Measurements from ENCODE around the gene IMPA2. TPM values are rescaled to one million over a fixed set of nuclear protein-coding genes. Genes with fewer than 3 reads are reported as not detected.

Gene IMPA2
- total RNA-seq, 2 experiments from 2014 or later = 1.7 to 2.5 TPM

- Mint-ChIP-seq H3K4me3 (no peak overlapping the region), H3K36me3 (ENCODE audit: low read depth) (no peaks in the 10 kb centered on the region), H3K27ac (no peak overlapping the region), H3K27me3 (peaks cover 4% of the 10 kb centered on the region), H3K4me1 (ENCODE audit: low read depth) (no peaks in the 10 kb centered on the region), H3K9me3 (no peaks in the 10 kb centered on the region)
- ATAC-seq (ENCODE audit: poor library complexity) = no peak
- no peak for TF ChIP-seq CTCF (IDR thresholded peaks at IDR 0.05)
- no peak for DNase-seq
- Histone ChIP-seq H3K27me3 (ENCODE audit: control insufficient read depth in 1 of 2, insufficient read depth in 2 of 2, low read length in 2 of 2) (peaks cover 0 to 3% of the 10 kb centered on the region in 2 experiments), H3K9me3 (ENCODE audit: control insufficient read depth in 1 of 2, insufficient read depth in 1 of 2, low read length in 2 of 2) (no peaks in the 10 kb centered on the region), H3K4me1 (ENCODE audit: insufficient read depth, low read length) (no peaks in the 10 kb centered on the region), H3K4me3 (ENCODE audit: low read length) (no peak overlapping the region), H3K36me3 (ENCODE audit: insufficient read depth, low read length) (no peaks in the 10 kb centered on the region), H3K27ac (ENCODE audit: low read depth in 1 of 2, low read length in 2 of 2) (no peak overlapping the region)
- ChIA-PET CTCF (no interaction called here), POLR2A (no interaction called here)
- intact Hi-C loops (cut with DNase I, micrococcal nuclease) = no loop called here
Measured at GRCh38 chr18:12061685-12062084, 80.4 kb downstream of the IMPA2 start.

- no peaks in the 10 kb centered on the region for H3K4me1 ChIP-seq (ENCODE audit: insufficient read depth, low read length)
- Mint-ChIP-seq H3K4me1 (ENCODE audit: low read depth) (no peaks in the 10 kb centered on the region), H3K4me3 (no peak overlapping the region), H3K36me3 (ENCODE audit: low read depth) (no peaks in the 10 kb centered on the region), H3K27me3 (peaks cover 4% of the 10 kb centered on the region), H3K9me3 (no peaks in the 10 kb centered on the region), H3K27ac (no peak overlapping the region)
- ChIA-PET POLR2A (no interaction called here), CTCF (no interaction called here)
- no peak overlapping the region for H3K27ac ChIP-seq (ENCODE audit: low read depth in 1 of 2, low read length in 2 of 2)
- H3K27me3 ChIP-seq (ENCODE audit: control insufficient read depth in 1 of 2, insufficient read depth in 2 of 2, low read length in 2 of 2) = peaks cover 0 to 3% of the 10 kb centered on the region in 2 experiments
- TF ChIP-seq CTCF (IDR thresholded peaks at IDR 0.05) = no peak
- intact Hi-C loops (cut with DNase I, micrococcal nuclease) = no loop called here
- H3K36me3 ChIP-seq (ENCODE audit: insufficient read depth, low read length) = no peaks in the 10 kb centered on the region
- ATAC-seq (ENCODE audit: poor library complexity) (no peak), DNase-seq (no peak)
- no peak overlapping the region for H3K4me3 ChIP-seq (ENCODE audit: low read length)
- H3K9me3 ChIP-seq (ENCODE audit: control insufficient read depth in 1 of 2, insufficient read depth in 1 of 2, low read length in 2 of 2) = peaks cover 0 to 8% of the 10 kb centered on the region in 2 experiments
Measured at GRCh38 chr18:12062974-12063373, 81.7 kb downstream of the IMPA2 start.

GRCh38 chr18:12064086-12064763, 82.9 kb downstream of the IMPA2 start:
- TF ChIP-seq CTCF (IDR thresholded peaks at IDR 0.05) = no peak
- intact Hi-C loops (cut with DNase I, micrococcal nuclease) = no loop called here
- Histone ChIP-seq H3K27ac (ENCODE audit: low read depth in 1 of 2, low read length in 2 of 2) (no peak overlapping the region), H3K4me1 (ENCODE audit: insufficient read depth, low read length) (no peaks in the 10 kb centered on the region), H3K9me3 (ENCODE audit: control insufficient read depth in 1 of 2, insufficient read depth in 1 of 2, low read length in 2 of 2) (peaks cover 0 to 9% of the 10 kb centered on the region in 2 experiments), H3K4me3 (ENCODE audit: low read length) (no peak overlapping the region), H3K27me3 (ENCODE audit: control insufficient read depth in 1 of 2, insufficient read depth in 2 of 2, low read length in 2 of 2) (peaks cover 0 to 3% of the 10 kb centered on the region in 2 experiments), H3K36me3 (ENCODE audit: insufficient read depth, low read length) (no peaks in the 10 kb centered on the region)
- Mint-ChIP-seq H3K4me3 (no peak overlapping the region), H3K27me3 (peaks cover 11% of the 10 kb centered on the region), H3K36me3 (ENCODE audit: low read depth) (no peaks in the 10 kb centered on the region), H3K4me1 (ENCODE audit: low read depth) (no peaks in the 10 kb centered on the region), H3K27ac (no peak overlapping the region), H3K9me3 (no peaks in the 10 kb centered on the region)
- CTCF ChIA-PET = no interaction called here
- POLR2A ChIA-PET = no interaction called here
- DNase-seq (no peak), ATAC-seq (ENCODE audit: poor library complexity) (no peak)
